PC-3 (cell line): Measurements from ENCODE around the gene SAFB. TPM values are rescaled to one million over a fixed set of nuclear protein-coding genes. Genes with fewer than 3 reads are reported as not detected.

Source experiments
- ATAC-seq: fragments of 200-7000 bp; cut with Tn5 transposase; 2 replicates; pipeline ENCODE4 v1.9.1; 2020; ENCODE audit warnings: mild to moderate bottlenecking, moderate library complexity
- BruUV-seq: library from RNA; stranded (reverse); fragments of 400-500 nt; replicated peaks from 2 replicates; lab custom pipeline; 2021; lab: Mats Ljungman, UMichigan
- CTCF ChIA-PET: fragments of 300-600 bp; sonication (Branson Sonifier 250); formaldehyde crosslinking; loops from one replicate; lab custom pipeline; 2022; ENCODE audit warnings: antibody characterized with exemption; lab: Charles Lee
- POLR2A ChIA-PET: fragments of 300-600 bp; sonication (Branson Sonifier 250); formaldehyde crosslinking; loops from one replicate; lab custom pipeline; 2022; ENCODE audit warnings: antibody characterized with exemption; ENCODE audit not compliant: unreplicated experiment; lab: Charles Lee
- DNase-seq: peaks from one replicate; pipeline ENCODE4 v3.0.0-alpha.2; 2015
- H2AFZ ChIP-seq: fragments of 300-600 bp; sonication (generic); 2 replicates; pipeline ENCODE4 v1.6.0; 2016; ENCODE audit warnings: antibody characterized with exemption, low read length
- H3F3A ChIP-seq: fragments of 300-600 bp; sonication (generic); one replicate; pipeline ENCODE4 v1.6.0; 2017; ENCODE audit warnings: antibody characterized with exemption, low read length, control low read depth, mild to moderate bottlenecking; ENCODE audit not compliant: unreplicated experiment
- H3K27ac ChIP-seq: fragments of 300-600 bp; sonication (generic); 2 replicates; pipeline ENCODE4 v1.5.1; 2016; ENCODE audit warnings: mild to moderate bottlenecking, low read length
- H3K27me3 ChIP-seq: fragments of 300-600 bp; sonication (generic); 2 replicates; pipeline ENCODE4 v1.6.1; 2016; ENCODE audit warnings: low read length, mixed read lengths
- H3K36me3 ChIP-seq: fragments of 300-600 bp; sonication (generic); 2 replicates; pipeline ENCODE4 v1.6.1; 2016; ENCODE audit warnings: low read depth, mixed run types, low read length, mixed read lengths
- H3K4me1 ChIP-seq: fragments of 300-600 bp; sonication (generic); 2 replicates; pipeline ENCODE4 v1.5.1; 2016; ENCODE audit warnings: low read length; ENCODE audit not compliant: insufficient read depth
- H3K4me2 ChIP-seq: fragments of 300-600 bp; sonication (generic); 2 replicates; pipeline ENCODE4 v1.6.0; 2016; ENCODE audit warnings: low read length
- H3K4me3 ChIP-seq: fragments of 300-600 bp; sonication (generic); 2 replicates; pipeline ENCODE4 v1.5.1; 2016; ENCODE audit warnings: mild to moderate bottlenecking, low read length, mixed read lengths
- H3K79me2 ChIP-seq: fragments of 300-600 bp; sonication (generic); 2 replicates; pipeline ENCODE4 v1.6.1; 2017; ENCODE audit warnings: low read length, mixed read lengths
- H3K9ac ChIP-seq: fragments of 300-600 bp; sonication (generic); 2 replicates; pipeline ENCODE4 v1.6.0; 2016; ENCODE audit warnings: mild to moderate bottlenecking, low read length
- H3K9me2 ChIP-seq: fragments of 300-600 bp; sonication (generic); replicated peaks from 2 replicates; pipeline ENCODE4 v1.6.1; 2016; ENCODE audit warnings: mixed run types, low read length, mixed read lengths
- H3K9me3 ChIP-seq: fragments of 300-600 bp; sonication (generic); 2 replicates; pipeline ENCODE4 v1.6.1; 2016; ENCODE audit warnings: low read length, mixed read lengths
- H4K20me1 ChIP-seq: fragments of 300-600 bp; sonication (generic); 2 replicates; pipeline ENCODE4 v1.6.1; 2016; ENCODE audit warnings: low read length, mixed read lengths
- CTCF ChIP-seq: fragments of 300-600 bp; sonication (generic); conservative IDR thresholded peaks from 2 replicates; pipeline ENCODE4 v1.5.1; 2017; ENCODE audit warnings: antibody characterized with exemption, low read depth, mild to moderate bottlenecking, low read length
- EZH2 ChIP-seq: fragments of 300-600 bp; sonication (generic); IDR thresholded peaks from one replicate; pipeline ENCODE4 v1.6.1; 2017; ENCODE audit warnings: antibody characterized with exemption, mild to moderate bottlenecking, low read length; ENCODE audit not compliant: unreplicated experiment
- EZH2phosphoT487 ChIP-seq: fragments of 300-600 bp; sonication (generic); IDR thresholded peaks from 2 replicates; pipeline ENCODE4 v1.6.1; 2018; ENCODE audit warnings: mild to moderate bottlenecking, antibody characterized with exemption, low read length, borderline replicate concordance
- intact Hi-C: fragments of 100-400 bp; cut with micrococcal nuclease; formaldehyde crosslinking; loops from 2 replicates; pipeline ENCODE4 v1.9.0; 2023
- total RNA-seq: library from RNA; depleted of rRNA; stranded (reverse); fragments of >200 nt; gene quantifications from 2 replicates; pipeline ENCODE4 v1.2.3, GENCODE V29; 2014

SAFB gene
- total RNA-seq, 1 experiment from 2014 or later, result 94.9 TPM

GRCh38 chr19:5619946-5620345 is 2.9 kb upstream of the SAFB start:
- Histone ChIP-seq H3K9ac (peak overlapping the region; percentile 0; the same call in 1 of the 2 replicates), H3K79me2 (peaks cover 91% of the 10 kb centered on the region), H4K20me1 (peaks cover 42% of the 10 kb centered on the region), H3K27me3 (no peaks in the 10 kb centered on the region), H3K27ac (no peak overlapping the region), H2AFZ (no peak overlapping the region), H3K4me1 (peaks cover 23% of the 10 kb centered on the region), H3K36me3 (peaks cover 62% of the 10 kb centered on the region), H3K4me3 (peak overlapping the region; percentile 90; the same call in 1 of the 2 replicates), H3F3A (no peaks in the 10 kb centered on the region), H3K9me3 (no peaks in the 10 kb centered on the region), H3K4me2 (peak overlapping the region; percentile 94), H3K9me2 (no peaks in the 10 kb centered on the region)
- DNase-seq, result no peak
- TF ChIP-seq EZH2, result no peak
- ChIA-PET POLR2A (no interaction called here), CTCF (no interaction called here)
- intact Hi-C loops, result no loop called here
- no TSS peak for BruUV-seq
- no peak for ATAC-seq

GRCh38 chr19:5621311-5621944 is 1.5 kb upstream of the SAFB start:
- no peaks in the 10 kb centered on the region for H3K27me3 ChIP-seq
- POLR2A ChIA-PET, result no interaction called here
- peak overlapping the region; percentile 90 for H3K9ac ChIP-seq
- no TSS peak for BruUV-seq
- H3F3A ChIP-seq, result no peaks in the 10 kb centered on the region
- intact Hi-C loops, result no loop called here
- H3K4me3 ChIP-seq, result peak overlapping the region; percentile 90
- no peak for TF ChIP-seq EZH2
- no peak for TF ChIP-seq EZH2phosphoT487
- no peak for TF ChIP-seq CTCF
- no peak overlapping the region for H3K27ac ChIP-seq
- H3K4me2 ChIP-seq, result peak overlapping the region; percentile 94
- ATAC-seq, result peak; percentile 0; the same call in 1 of the 2 replicates
- H3K9me3 ChIP-seq, result no peaks in the 10 kb centered on the region
- H3K4me1 ChIP-seq, result peaks cover 36% of the 10 kb centered on the region
- no peaks in the 10 kb centered on the region for H3K9me2 ChIP-seq
- H2AFZ ChIP-seq, result no peak overlapping the region
- peaks cover 95% of the 10 kb centered on the region for H3K79me2 ChIP-seq
- H4K20me1 ChIP-seq, result peaks cover 57% of the 10 kb centered on the region
- DNase-seq, result no peak
- H3K36me3 ChIP-seq, result peaks cover 62% of the 10 kb centered on the region
- CTCF ChIA-PET, result no interaction called here

- no peaks in the 10 kb centered on the region for H3K27me3 ChIP-seq
- peak; percentile 5; the same call in 1 of the 2 replicates for ATAC-seq
- peaks cover 97% of the 10 kb centered on the region for H3K79me2 ChIP-seq
- TF ChIP-seq EZH2phosphoT487, result no peak
- TF ChIP-seq EZH2, result no peak
- TF ChIP-seq CTCF, result no peak
- H2AFZ ChIP-seq, result peak overlapping the region; percentile 43
- H3K4me2 ChIP-seq, result peak overlapping the region; percentile 94
- intact Hi-C loops, result loop anchor here (1.0 kb wide), 1 partner anchor 14 kb away; no protein-coding TSS in a partner anchor
- POLR2A ChIA-PET, result interaction anchor here (0.6 to 1.0 kb wide), 4 partner anchors 15 to 751 kb away, joined by 3 to 4 read pairs (median 4); partner anchors contain the start of genes ALKBH7 and RANBP3
- H3K4me3 ChIP-seq, result peak overlapping the region; percentile 90
- peaks cover 61% of the 10 kb centered on the region for H4K20me1 ChIP-seq
- H3K9ac ChIP-seq, result peak overlapping the region; percentile 90
- CTCF ChIA-PET, result interaction anchor here (0.6 to 1.0 kb wide), 3 partner anchors 60 to 68 kb away, joined by 3 to 5 read pairs (median 3); partner anchors contain the start of gene RPL36
- H3K9me2 ChIP-seq, result no peaks in the 10 kb centered on the region
- no peaks in the 10 kb centered on the region for H3F3A ChIP-seq
- H3K4me1 ChIP-seq, result peaks cover 36% of the 10 kb centered on the region
- no peaks in the 10 kb centered on the region for H3K9me3 ChIP-seq
- H3K36me3 ChIP-seq, result peaks cover 65% of the 10 kb centered on the region
- no TSS peak for BruUV-seq
- H3K27ac ChIP-seq, result peak overlapping the region; percentile 53
- peak; percentile 42 for DNase-seq
Measured at GRCh38 chr19:5621945-5622464, 878 bp upstream of the SAFB start.
